ENCODE measurements around the gene ADAM19. TPM values are rescaled to one million over a fixed set of nuclear protein-coding genes. Genes with fewer than 3 reads are reported as not detected.

Gene ADAM19
- total and polyA plus RNA-seq, 7 donors = 0.27 to 4.5 (median 1.4) TPM

DNA sequence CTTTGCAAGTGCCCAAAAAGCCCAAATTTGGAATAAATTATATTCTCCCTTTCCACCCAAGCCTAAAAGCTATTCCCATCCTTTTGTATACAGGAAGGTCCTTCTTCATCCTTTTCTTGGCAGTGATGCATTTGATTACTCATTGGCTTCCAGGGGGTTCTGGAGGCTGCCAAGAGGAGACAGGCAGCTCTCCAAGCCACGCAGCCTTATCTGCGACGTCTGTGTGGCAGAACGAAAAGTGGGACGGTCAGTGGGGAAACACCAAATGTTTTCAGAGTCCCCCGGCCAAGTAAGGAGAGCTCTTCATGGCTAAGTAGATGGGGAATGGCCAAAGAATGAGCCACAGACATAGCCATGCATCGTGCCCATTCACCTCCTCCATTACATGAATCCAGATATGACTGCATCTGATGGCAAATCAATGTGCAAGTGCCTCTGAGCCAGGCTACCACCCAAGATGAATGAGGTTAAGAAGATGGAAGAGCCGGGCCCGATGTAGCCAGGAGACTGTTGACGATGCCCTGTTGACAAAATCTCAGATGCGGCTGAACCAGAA lies 12.1 kb downstream of the ADAM19 start:
- H3K9me3 ChIP-seq = no peaks in the 10 kb centered on the region
- DNase-seq (peak; percentile 41 to 56), ATAC-seq (peak; percentile 28 to 45 (median 30))
- TF ChIP-seq, protein P1, sequence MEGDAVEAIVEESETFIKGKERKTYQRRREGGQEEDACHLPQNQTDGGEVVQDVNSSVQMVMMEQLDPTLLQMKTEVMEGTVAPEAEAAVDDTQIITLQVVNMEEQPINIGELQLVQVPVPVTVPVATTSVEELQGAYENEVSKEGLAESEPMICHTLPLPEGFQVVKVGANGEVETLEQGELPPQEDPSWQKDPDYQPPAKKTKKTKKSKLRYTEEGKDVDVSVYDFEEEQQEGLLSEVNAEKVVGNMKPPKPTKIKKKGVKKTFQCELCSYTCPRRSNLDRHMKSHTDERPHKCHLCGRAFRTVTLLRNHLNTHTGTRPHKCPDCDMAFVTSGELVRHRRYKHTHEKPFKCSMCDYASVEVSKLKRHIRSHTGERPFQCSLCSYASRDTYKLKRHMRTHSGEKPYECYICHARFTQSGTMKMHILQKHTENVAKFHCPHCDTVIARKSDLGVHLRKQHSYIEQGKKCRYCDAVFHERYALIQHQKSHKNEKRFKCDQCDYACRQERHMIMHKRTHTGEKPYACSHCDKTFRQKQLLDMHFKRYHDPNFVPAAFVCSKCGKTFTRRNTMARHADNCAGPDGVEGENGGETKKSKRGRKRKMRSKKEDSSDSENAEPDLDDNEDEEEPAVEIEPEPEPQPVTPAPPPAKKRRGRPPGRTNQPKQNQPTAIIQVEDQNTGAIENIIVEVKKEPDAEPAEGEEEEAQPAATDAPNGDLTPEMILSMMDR (IDR thresholded peaks at IDR 0.05) = no peak
- H3K4me1 ChIP-seq = peaks cover 60% of the 10 kb centered on the region
- WGBS, 3 donors = 24 to 34% (median 25%) methylated on average over 11 of the region's 11 CpGs
- intact Hi-C loops (cut with DNase I) = loop anchor here (5.0 kb wide), 2 partner anchors 46 to 51 kb away; no protein-coding TSS in a partner anchor
- H3K36me3 ChIP-seq (ENCODE audit: insufficient read depth in 1 of 2, low read depth in 1 of 2) = no peaks in the 10 kb centered on the region
- H3K27me3 ChIP-seq (ENCODE audit: insufficient read depth in 3 of 3, low read length in 2 of 3) = no peaks in the 10 kb centered on the region
- H3K4me3 ChIP-seq = no peak overlapping the region
- peak overlapping the region; percentile 66 for H3K27ac ChIP-seq

GRCh38 chr5:157562111-157562581 lies 13.4 kb downstream of the ADAM19 start:
- Histone ChIP-seq H3K4me1 (peaks cover 68% of the 10 kb centered on the region), H3K27ac (peak overlapping the region; percentile 66), H3K4me3 (peak overlapping the region; percentile 2), H3K27me3 (ENCODE audit: insufficient read depth in 3 of 3, low read length in 2 of 3) (no peaks in the 10 kb centered on the region), H3K9me3 (no peaks in the 10 kb centered on the region), H3K36me3 (ENCODE audit: insufficient read depth in 1 of 2, low read depth in 1 of 2) (no peaks in the 10 kb centered on the region)
- TF ChIP-seq, protein P1 (IDR thresholded peaks at IDR 0.05) = no peak
- intact Hi-C loops (cut with DNase I) = loop anchor here (5.0 kb wide), 2 partner anchors 45 to 50 kb away; no protein-coding TSS in a partner anchor
- ATAC-seq = peak; percentile 13 to 47 (median 24)
- peak; percentile 73 to 87 for DNase-seq
- 14 to 25% (median 16%) methylated on average over 10 of the region's 10 CpGs for WGBS, 3 donors

- TF ChIP-seq, protein P1 (IDR thresholded peaks at IDR 0.05) = no peak
- no peaks in the 10 kb centered on the region for H3K36me3 ChIP-seq (ENCODE audit: insufficient read depth in 1 of 2, low read depth in 1 of 2)
- peak overlapping the region; percentile 66 for H3K27ac ChIP-seq
- no peaks in the 10 kb centered on the region for H3K27me3 ChIP-seq (ENCODE audit: insufficient read depth in 3 of 3, low read length in 2 of 3)
- ATAC-seq (peak; percentile 62 to 76 (median 66)), DNase-seq (no peak)
- intact Hi-C loops (cut with DNase I) = loop anchor here (5.0 kb wide), 2 partner anchors 44 to 49 kb away; no protein-coding TSS in a partner anchor
- H3K4me1 ChIP-seq = peaks cover 68% of the 10 kb centered on the region
- WGBS, 3 donors = 12 to 34% (median 13%) methylated on average over 9 of the region's 9 CpGs
- H3K9me3 ChIP-seq = no peaks in the 10 kb centered on the region
- H3K4me3 ChIP-seq = peak overlapping the region; percentile 2
Observed at GRCh38 chr5:157561110-157561509, 14.5 kb downstream of the ADAM19 start.

DNA sequence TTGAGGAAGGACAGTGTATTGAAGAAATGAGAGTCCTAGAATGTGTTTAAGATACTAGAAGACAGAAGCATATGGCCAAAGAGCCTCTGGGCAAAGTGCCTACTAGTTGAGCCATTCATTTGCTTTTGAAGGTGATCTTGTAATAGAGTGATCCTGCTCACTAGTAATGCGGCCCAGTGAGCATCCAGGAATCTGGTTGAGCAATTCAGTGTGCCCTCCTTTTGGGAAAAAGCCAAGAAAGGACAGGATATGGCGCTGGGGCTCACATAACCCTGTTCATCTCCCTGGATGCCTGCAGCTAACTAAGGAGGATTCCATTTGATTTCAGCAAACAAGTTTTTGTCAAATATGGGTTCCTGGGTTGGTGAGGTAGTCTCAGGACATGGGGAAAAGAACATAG lies 16.3 kb downstream of the ADAM19 start:
- H3K4me1 ChIP-seq = peaks cover 75% of the 10 kb centered on the region
- no peak for DNase-seq
- WGBS, 3 donors = 27 to 36% (median 33%) methylated on average over 2 of the region's 2 CpGs
- peak overlapping the region; percentile 59 for H3K27ac ChIP-seq
- no peaks in the 10 kb centered on the region for H3K36me3 ChIP-seq (ENCODE audit: insufficient read depth in 1 of 2, low read depth in 1 of 2)
- no peaks in the 10 kb centered on the region for H3K27me3 ChIP-seq (ENCODE audit: insufficient read depth in 3 of 3, low read length in 2 of 3)
- no peaks in the 10 kb centered on the region for H3K9me3 ChIP-seq
- ATAC-seq = peak; percentile 70 to 88 (median 78)
- intact Hi-C loops (cut with DNase I) = no loop called here
- TF ChIP-seq, protein P1 (IDR thresholded peaks at IDR 0.05) = no peak
- no peak overlapping the region for H3K4me3 ChIP-seq

Measured in psoas muscle (tissue), 8 donors.